ACC112 (cell line): ENCODE measurements around the gene RPS6KA5.

ENCODE experiments used
- H2AFZ ChIP-seq: fragments of 200-600 bp; sonication (generic); one replicate; pipeline ENCODE4 v1.6.0; 2017; ENCODE audit warnings: antibody characterized with exemption, low read length; ENCODE audit not compliant: unreplicated experiment
- H3K27ac ChIP-seq: fragments of 200-600 bp; sonication (generic); 2 replicates; pipeline ENCODE4 v1.5.1; 2014; ENCODE audit warnings: low read depth, mild to moderate bottlenecking, antibody characterized with exemption, low read length, moderate library complexity
- H3K27me3 ChIP-seq: fragments of 200-600 bp; sonication (generic); 2 replicates; pipeline ENCODE4 v1.6.1; 2014; ENCODE audit warnings: mild to moderate bottlenecking, antibody characterized with exemption, low read length, moderate library complexity, mixed read lengths; ENCODE audit not compliant: insufficient read depth
- H3K36me3 ChIP-seq: fragments of 200-600 bp; sonication (generic); 2 replicates; pipeline ENCODE4 v1.6.1; 2016; ENCODE audit warnings: mild to moderate bottlenecking, antibody characterized with exemption, low read length, moderate library complexity, mixed read lengths; ENCODE audit not compliant: insufficient read depth
- H3K4me1 ChIP-seq: fragments of 200-600 bp; sonication (generic); one replicate; pipeline ENCODE4 v1.6.1; 2016; ENCODE audit warnings: low read length, mixed read lengths; ENCODE audit not compliant: insufficient read depth, unreplicated experiment, control insufficient read depth
- H3K4me3 ChIP-seq: fragments of 200-600 bp; sonication (generic); 2 replicates; pipeline ENCODE4 v1.5.1; 2014; ENCODE audit warnings: mild to moderate bottlenecking, low read depth, low read length
- H3K79me2 ChIP-seq: fragments of 200-600 bp; sonication (generic); one replicate; pipeline ENCODE4 v1.6.0; 2016; ENCODE audit warnings: low read length; ENCODE audit not compliant: control insufficient read depth, unreplicated experiment, insufficient read depth

RPS6KA5 gene

GRCh38 chr14:91067186-91067585 lies 6.7 kb upstream of the RPS6KA5 start:
- H3K36me3 ChIP-seq: no peaks in the 10 kb centered on the region
- H2AFZ ChIP-seq: no peak overlapping the region
- H3K27me3 ChIP-seq: no peaks in the 10 kb centered on the region
- no peak overlapping the region for H3K4me3 ChIP-seq
- no peak overlapping the region for H3K27ac ChIP-seq
- H3K79me2 ChIP-seq: no peaks in the 10 kb centered on the region
- H3K4me1 ChIP-seq: no peaks in the 10 kb centered on the region

GRCh38 chr14:91065266-91065665 lies 4.8 kb upstream of the RPS6KA5 start:
- Histone ChIP-seq H3K4me3 (no peak overlapping the region), H2AFZ (no peak overlapping the region), H3K36me3 (no peaks in the 10 kb centered on the region), H3K79me2 (no peaks in the 10 kb centered on the region), H3K27ac (no peak overlapping the region), H3K27me3 (no peaks in the 10 kb centered on the region), H3K4me1 (peaks cover 4% of the 10 kb centered on the region)

- H2AFZ ChIP-seq: no peak overlapping the region
- H3K4me3 ChIP-seq: no peak overlapping the region
- H3K27ac ChIP-seq: no peak overlapping the region
- no peaks in the 10 kb centered on the region for H3K36me3 ChIP-seq
- no peaks in the 10 kb centered on the region for H3K27me3 ChIP-seq
- peaks cover 8% of the 10 kb centered on the region for H3K4me1 ChIP-seq
- no peaks in the 10 kb centered on the region for H3K79me2 ChIP-seq
These were observed 2.7 kb upstream of the RPS6KA5 start for GRCh38 chr14:91063119-91063518.

GRCh38 chr14:91062600-91062999 lies 2.2 kb upstream of the RPS6KA5 start:
- H3K4me3 ChIP-seq: no peak overlapping the region
- H3K36me3 ChIP-seq: no peaks in the 10 kb centered on the region
- H3K79me2 ChIP-seq: no peaks in the 10 kb centered on the region
- H3K4me1 ChIP-seq: peaks cover 8% of the 10 kb centered on the region
- no peaks in the 10 kb centered on the region for H3K27me3 ChIP-seq
- no peak overlapping the region for H2AFZ ChIP-seq
- H3K27ac ChIP-seq: no peak overlapping the region

- Histone ChIP-seq H2AFZ (peak overlapping the region; percentile 89), H3K4me3 (peak overlapping the region; percentile 81), H3K27ac (peak overlapping the region; percentile 42; the same call in 1 of the 2 replicates), H3K4me1 (peaks cover 8% of the 10 kb centered on the region), H3K79me2 (no peaks in the 10 kb centered on the region), H3K36me3 (no peaks in the 10 kb centered on the region), H3K27me3 (no peaks in the 10 kb centered on the region)
These were observed 831 bp upstream of the RPS6KA5 start for GRCh38 chr14:91061056-91061887.

GRCh38 chr14:91059576-91060350 lies 678 bp downstream of the RPS6KA5 start:
- Histone ChIP-seq H3K27me3 (no peaks in the 10 kb centered on the region), H3K27ac (peak overlapping the region; percentile 87), H3K36me3 (no peaks in the 10 kb centered on the region), H3K79me2 (no peaks in the 10 kb centered on the region), H3K4me1 (peaks cover 8% of the 10 kb centered on the region), H2AFZ (peak overlapping the region; percentile 98), H3K4me3 (peak overlapping the region; percentile 98)

GRCh38 chr14:91058042-91058581 lies 2.3 kb downstream of the RPS6KA5 start:
- no peaks in the 10 kb centered on the region for H3K36me3 ChIP-seq
- H3K27me3 ChIP-seq: no peaks in the 10 kb centered on the region
- H3K4me1 ChIP-seq: peaks cover 8% of the 10 kb centered on the region
- H3K4me3 ChIP-seq: no peak overlapping the region
- H3K27ac ChIP-seq: no peak overlapping the region
- no peak overlapping the region for H2AFZ ChIP-seq
- no peaks in the 10 kb centered on the region for H3K79me2 ChIP-seq

GRCh38 chr14:91056361-91056760 lies 4.1 kb downstream of the RPS6KA5 start:
- Histone ChIP-seq H2AFZ (no peak overlapping the region), H3K27me3 (no peaks in the 10 kb centered on the region), H3K36me3 (no peaks in the 10 kb centered on the region), H3K27ac (no peak overlapping the region), H3K79me2 (no peaks in the 10 kb centered on the region), H3K4me1 (peaks cover 4% of the 10 kb centered on the region), H3K4me3 (no peak overlapping the region)

GRCh38 chr14:91055016-91055415 lies 5.4 kb downstream of the RPS6KA5 start:
- H3K27ac ChIP-seq: no peak overlapping the region
- H3K4me1 ChIP-seq: peaks cover 4% of the 10 kb centered on the region
- H3K36me3 ChIP-seq: no peaks in the 10 kb centered on the region
- no peaks in the 10 kb centered on the region for H3K79me2 ChIP-seq
- H3K4me3 ChIP-seq: no peak overlapping the region
- no peak overlapping the region for H2AFZ ChIP-seq
- no peaks in the 10 kb centered on the region for H3K27me3 ChIP-seq

GRCh38 chr14:91048676-91049075 lies 11.8 kb downstream of the RPS6KA5 start:
- Histone ChIP-seq H3K36me3 (no peaks in the 10 kb centered on the region), H2AFZ (no peak overlapping the region), H3K4me1 (no peaks in the 10 kb centered on the region), H3K4me3 (no peak overlapping the region), H3K27me3 (no peaks in the 10 kb centered on the region), H3K79me2 (no peaks in the 10 kb centered on the region), H3K27ac (no peak overlapping the region)
